Measurements from ENCODE around the gene IFRD1. TPM values are rescaled to one million over a fixed set of nuclear protein-coding genes. Genes with fewer than 3 reads are reported as not detected.
A peak's percentile ranks its signal among the peaks of the same experiment; 100 is the strongest.

IFRD1 gene, protein sequence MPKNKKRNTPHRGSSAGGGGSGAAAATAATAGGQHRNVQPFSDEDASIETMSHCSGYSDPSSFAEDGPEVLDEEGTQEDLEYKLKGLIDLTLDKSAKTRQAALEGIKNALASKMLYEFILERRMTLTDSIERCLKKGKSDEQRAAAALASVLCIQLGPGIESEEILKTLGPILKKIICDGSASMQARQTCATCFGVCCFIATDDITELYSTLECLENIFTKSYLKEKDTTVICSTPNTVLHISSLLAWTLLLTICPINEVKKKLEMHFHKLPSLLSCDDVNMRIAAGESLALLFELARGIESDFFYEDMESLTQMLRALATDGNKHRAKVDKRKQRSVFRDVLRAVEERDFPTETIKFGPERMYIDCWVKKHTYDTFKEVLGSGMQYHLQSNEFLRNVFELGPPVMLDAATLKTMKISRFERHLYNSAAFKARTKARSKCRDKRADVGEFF
- polyA plus RNA-seq (2013, experiment 1 of 2): 37.6 TPM
- 32.6 TPM for polyA plus RNA-seq (2013, experiment 2 of 2)

DNA sequence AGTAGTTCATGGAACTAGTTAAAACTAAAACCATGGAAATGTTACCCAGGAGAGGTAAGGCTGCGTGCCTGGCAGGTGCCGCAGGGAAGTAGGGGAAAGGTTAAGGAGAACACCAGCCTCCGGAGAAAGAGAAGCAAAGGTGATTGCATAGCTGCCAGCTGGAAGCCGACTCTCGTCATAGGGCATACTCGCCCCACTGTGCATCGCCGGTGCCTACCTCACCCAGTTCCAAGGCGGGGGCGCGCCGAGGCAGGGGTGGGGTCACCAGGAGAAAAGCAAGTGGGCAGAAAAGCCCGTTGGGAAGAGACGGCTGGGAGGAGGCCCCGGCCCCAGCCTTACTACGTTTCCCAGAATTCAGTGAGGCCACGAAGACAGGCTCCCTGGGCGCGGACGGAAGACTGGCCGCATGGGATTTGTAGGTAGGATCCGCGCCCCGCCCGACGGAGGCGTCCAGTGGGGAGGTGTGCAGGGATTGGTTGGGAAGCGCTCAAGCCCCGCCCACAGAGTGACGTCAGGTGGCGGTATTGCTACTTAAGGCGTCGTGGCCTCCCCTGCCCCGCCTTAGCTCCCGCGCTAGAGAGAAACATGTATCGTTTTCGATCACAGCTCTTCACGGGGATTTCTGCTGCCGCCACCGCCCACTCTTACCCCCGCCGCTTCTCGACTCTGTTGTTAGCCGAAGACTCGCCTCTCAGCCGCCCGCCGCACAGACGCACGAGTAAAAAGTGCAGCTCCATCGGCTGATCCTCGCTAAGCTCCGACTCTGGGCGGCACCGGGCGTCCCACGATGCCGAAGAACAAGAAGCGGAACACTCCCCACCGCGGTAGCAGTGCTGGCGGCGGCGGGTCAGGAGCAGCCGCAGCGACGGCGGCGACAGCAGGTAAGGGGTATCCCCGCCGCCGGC, at the start of gene IFRD1:
Gene IFRD1 (plus strand): TSS at position 559 of the 905 bp plus-strand sequence. CDS start 229 bp downstream, at position 788.
- H3K9ac ChIP-seq (ENCODE audit: low read depth, low read length): peak within 1 kb of the TSS; percentile 96
- no peaks in the 10 kb centered on the region; the same call in 1 of the 2 replicates for H3K36me3 ChIP-seq (ENCODE audit: insufficient read depth, low read length)
- H3K9me3 ChIP-seq (ENCODE audit: insufficient read depth, low read depth, low read length): no peaks in the 10 kb centered on the region
- peak within 1 kb of the TSS; percentile 91 for H3K27ac ChIP-seq (ENCODE audit: low read depth, low read length)
- H3K27me3 ChIP-seq (ENCODE audit: insufficient read depth, low read length): no peaks in the 10 kb centered on the region
- H3K4me3 ChIP-seq (ENCODE audit: low read length): peak within 1 kb of the TSS; percentile 88
- peaks cover 18% of the 10 kb centered on the region; the same call in 1 of the 2 replicates for H3K4me1 ChIP-seq (ENCODE audit: insufficient read depth, low read length)
- under 1% methylated on average over 73 of the region's 73 CpGs for WGBS

DNA sequence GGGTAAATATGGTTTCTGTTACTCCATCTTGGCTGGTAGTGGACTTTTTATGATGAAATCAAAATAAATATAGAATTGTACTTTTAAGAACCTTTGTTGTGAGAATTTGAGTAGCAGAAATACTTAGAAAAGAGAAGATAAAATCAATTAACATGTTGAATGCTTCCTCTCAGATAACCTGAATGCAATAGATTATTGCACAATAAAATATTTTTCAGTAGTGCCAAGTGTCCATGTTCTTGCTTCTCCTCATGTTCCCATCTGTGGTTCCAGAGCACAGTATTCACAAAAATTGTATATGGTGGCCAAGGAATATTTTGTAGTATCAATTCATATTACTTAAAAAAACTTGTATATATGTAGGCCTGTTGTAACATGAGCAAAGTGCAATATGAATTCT, 45.9 kb upstream of the IFRD1 start:
- H3K4me3 ChIP-seq (ENCODE audit: low read length): no peak overlapping the region
- no peak overlapping the region for H3K9ac ChIP-seq (ENCODE audit: low read depth, low read length)
- H3K36me3 ChIP-seq (ENCODE audit: insufficient read depth, low read length): no peaks in the 10 kb centered on the region
- no peaks in the 10 kb centered on the region for H3K4me1 ChIP-seq (ENCODE audit: insufficient read depth, low read length)
- no peaks in the 10 kb centered on the region for H3K27me3 ChIP-seq (ENCODE audit: insufficient read depth, low read length)
- H3K9me3 ChIP-seq (ENCODE audit: insufficient read depth, low read depth, low read length): no peaks in the 10 kb centered on the region
- H3K27ac ChIP-seq (ENCODE audit: low read depth, low read length): no peak overlapping the region

DNA sequence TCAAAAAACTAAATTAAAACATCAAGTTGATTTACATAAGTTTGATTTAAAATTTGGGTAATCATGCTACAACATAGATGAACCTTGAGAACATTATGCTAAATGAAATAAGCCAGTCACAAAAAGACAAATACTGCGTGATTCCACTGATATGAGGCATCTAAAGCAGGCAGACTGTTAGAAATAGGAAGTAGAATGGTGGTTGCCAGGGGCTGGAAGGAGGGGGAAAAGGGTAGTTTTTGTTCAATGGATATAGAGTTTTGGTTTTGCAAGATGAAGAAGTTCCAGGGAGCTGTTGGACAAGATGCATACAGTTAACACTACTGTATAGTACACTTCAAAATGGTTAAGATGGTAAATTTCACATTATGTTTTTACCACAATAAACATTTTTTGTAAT, 45.0 kb upstream of the IFRD1 start:
- H3K27ac ChIP-seq (ENCODE audit: low read depth, low read length): no peak overlapping the region
- WGBS: 100% methylated on average over 1 of the region's 1 CpG
- H3K4me1 ChIP-seq (ENCODE audit: insufficient read depth, low read length): no peaks in the 10 kb centered on the region
- no peak overlapping the region for H3K9ac ChIP-seq (ENCODE audit: low read depth, low read length)
- no peaks in the 10 kb centered on the region for H3K9me3 ChIP-seq (ENCODE audit: insufficient read depth, low read depth, low read length)
- no peak overlapping the region for H3K4me3 ChIP-seq (ENCODE audit: low read length)
- H3K27me3 ChIP-seq (ENCODE audit: insufficient read depth, low read length): no peaks in the 10 kb centered on the region
- no peaks in the 10 kb centered on the region for H3K36me3 ChIP-seq (ENCODE audit: insufficient read depth, low read length)

DNA sequence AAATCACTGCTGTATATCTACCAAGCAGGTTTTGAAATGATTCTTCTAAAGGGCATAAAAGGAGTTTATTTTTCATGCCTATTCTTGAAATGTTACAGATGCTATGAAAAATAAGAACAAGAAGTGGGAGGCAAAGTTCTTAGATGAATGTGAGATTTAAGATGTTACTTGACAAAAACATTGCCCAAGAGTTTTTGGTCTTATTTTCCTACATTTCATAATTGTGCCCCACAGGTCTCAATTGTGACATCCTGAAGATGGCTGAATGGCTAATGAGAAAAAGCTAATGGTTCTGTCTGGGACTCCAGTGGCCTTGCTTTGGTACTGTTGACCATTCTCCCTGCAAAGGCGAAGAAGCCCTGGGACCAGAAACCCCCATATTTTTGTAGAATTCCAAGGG, 43.0 kb upstream of the IFRD1 start:
- WGBS: 89% methylated on average over 1 of the region's 1 CpG
- H3K4me3 ChIP-seq (ENCODE audit: low read length): no peak overlapping the region

DNA sequence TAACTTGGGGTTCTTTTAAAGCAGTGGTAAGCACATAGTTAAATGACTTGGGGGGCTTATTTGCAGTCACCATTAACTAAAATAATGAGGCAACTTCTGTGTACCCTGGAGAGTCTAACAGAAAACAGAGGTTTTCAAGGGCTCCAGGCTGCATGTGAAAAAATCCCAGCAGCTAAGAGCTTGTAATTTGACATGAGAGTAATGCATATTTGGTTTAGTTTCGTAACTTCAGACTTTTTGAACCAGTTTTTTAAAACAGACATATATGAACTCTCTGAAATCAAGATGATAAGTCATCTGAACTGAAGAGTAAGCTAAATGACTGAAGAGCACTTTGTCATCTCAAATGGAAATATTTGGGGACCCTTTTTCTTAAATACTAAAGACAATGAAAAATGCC, 40.2 kb upstream of the IFRD1 start:
- no peak overlapping the region for H3K27ac ChIP-seq (ENCODE audit: low read depth, low read length)

More for the DNA sequence above, 43.0 kb upstream of the IFRD1 start:
- H3K36me3 ChIP-seq (ENCODE audit: insufficient read depth, low read length): no peaks in the 10 kb centered on the region
- H3K9me3 ChIP-seq (ENCODE audit: insufficient read depth, low read depth, low read length): no peaks in the 10 kb centered on the region
- H3K27ac ChIP-seq (ENCODE audit: low read depth, low read length): no peak overlapping the region
- no peaks in the 10 kb centered on the region for H3K27me3 ChIP-seq (ENCODE audit: insufficient read depth, low read length)
- H3K9ac ChIP-seq (ENCODE audit: low read depth, low read length): no peak overlapping the region
- no peaks in the 10 kb centered on the region for H3K4me1 ChIP-seq (ENCODE audit: insufficient read depth, low read length)

DNA sequence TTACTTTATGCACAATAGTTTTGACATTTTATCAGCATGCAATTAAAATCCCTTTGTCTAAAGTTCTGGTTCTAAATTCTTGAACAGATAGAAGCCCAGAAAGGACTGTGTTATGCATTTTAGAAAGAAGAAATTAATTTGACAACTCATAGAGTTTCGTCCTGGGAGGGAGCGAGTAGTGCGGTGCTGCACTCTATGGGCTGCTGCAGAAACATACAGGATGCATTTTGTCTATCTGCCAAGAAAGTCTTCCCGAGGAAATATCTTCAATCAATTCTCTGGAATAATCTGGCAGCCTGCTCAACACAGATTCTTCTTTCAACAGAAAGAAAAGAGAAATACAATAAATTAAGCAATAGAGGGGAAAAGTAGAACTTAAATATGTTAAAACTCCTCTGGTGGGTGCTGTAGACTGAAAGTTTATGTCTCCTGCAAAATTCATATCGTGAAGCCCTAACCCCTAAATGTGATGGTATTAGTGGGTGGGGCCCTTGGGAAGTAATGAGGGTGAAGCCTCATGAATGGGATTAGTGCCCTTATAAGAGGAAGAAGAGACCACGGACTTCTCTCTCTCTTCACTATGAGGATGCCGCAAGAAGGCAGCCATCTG, 39.0 kb upstream of the IFRD1 start:
- H3K27me3 ChIP-seq (ENCODE audit: insufficient read depth, low read length): no peaks in the 10 kb centered on the region
- H3K27ac ChIP-seq (ENCODE audit: low read depth, low read length): no peak overlapping the region
- 82% methylated on average over 7 of the region's 7 CpGs for WGBS
- H3K36me3 ChIP-seq (ENCODE audit: insufficient read depth, low read length): no peaks in the 10 kb centered on the region
- H3K9ac ChIP-seq (ENCODE audit: low read depth, low read length): no peak overlapping the region
- H3K9me3 ChIP-seq (ENCODE audit: insufficient read depth, low read depth, low read length): no peaks in the 10 kb centered on the region
- H3K4me3 ChIP-seq (ENCODE audit: low read length): no peak overlapping the region
- no peaks in the 10 kb centered on the region for H3K4me1 ChIP-seq (ENCODE audit: insufficient read depth, low read length)

More for the DNA sequence above, 40.2 kb upstream of the IFRD1 start:
- Histone ChIP-seq H3K4me1 (ENCODE audit: insufficient read depth, low read length) (no peaks in the 10 kb centered on the region), H3K36me3 (ENCODE audit: insufficient read depth, low read length) (no peaks in the 10 kb centered on the region), H3K4me3 (ENCODE audit: low read length) (no peak overlapping the region), H3K9me3 (ENCODE audit: insufficient read depth, low read depth, low read length) (no peaks in the 10 kb centered on the region), H3K9ac (ENCODE audit: low read depth, low read length) (no peak overlapping the region), H3K27me3 (ENCODE audit: insufficient read depth, low read length) (no peaks in the 10 kb centered on the region)
- 100% methylated on average over 1 of the region's 1 CpG for WGBS

DNA sequence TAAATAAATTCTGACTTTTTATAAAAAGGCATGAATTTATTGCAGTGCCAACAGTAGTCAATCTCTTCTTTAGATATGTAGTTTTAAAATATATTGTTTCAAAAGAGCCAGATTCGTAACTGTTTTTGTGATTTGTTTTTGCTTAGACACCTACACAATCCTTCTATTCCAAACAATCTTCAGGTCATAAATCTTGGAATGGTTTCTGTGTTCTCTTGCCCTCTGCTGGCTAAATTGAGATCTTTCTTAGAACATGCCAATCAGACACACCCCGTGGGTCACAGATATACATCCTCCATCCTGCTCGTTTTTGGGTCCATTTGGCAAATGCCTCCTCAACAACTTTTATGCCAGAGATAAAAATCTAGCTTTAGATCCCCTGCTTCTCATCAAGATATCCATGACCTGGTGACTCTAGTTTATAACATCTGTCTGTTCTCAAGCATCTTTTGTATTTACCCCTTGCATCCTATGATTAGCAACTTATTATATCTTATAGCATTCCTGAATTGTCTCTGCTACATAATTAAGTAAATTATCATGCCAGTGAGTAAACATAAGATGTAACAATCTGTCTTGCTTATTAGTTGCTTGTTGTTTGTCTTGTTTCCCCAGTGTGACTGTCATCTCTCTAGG, 35.3 kb upstream of the IFRD1 start:
- H3K9ac ChIP-seq (ENCODE audit: low read depth, low read length): no peak overlapping the region
- no peaks in the 10 kb centered on the region for H3K27me3 ChIP-seq (ENCODE audit: insufficient read depth, low read length)
- H3K36me3 ChIP-seq (ENCODE audit: insufficient read depth, low read length): no peaks in the 10 kb centered on the region
- no peak overlapping the region for H3K27ac ChIP-seq (ENCODE audit: low read depth, low read length)
- no peak overlapping the region for H3K4me3 ChIP-seq (ENCODE audit: low read length)
- no peaks in the 10 kb centered on the region for H3K4me1 ChIP-seq (ENCODE audit: insufficient read depth, low read length)
- H3K9me3 ChIP-seq (ENCODE audit: insufficient read depth, low read depth, low read length): no peaks in the 10 kb centered on the region; the same call in 1 of the 2 replicates
- whole genome bisulfite sequencing: 40% methylated on average over 2 of the region's 3 CpGs

DNA sequence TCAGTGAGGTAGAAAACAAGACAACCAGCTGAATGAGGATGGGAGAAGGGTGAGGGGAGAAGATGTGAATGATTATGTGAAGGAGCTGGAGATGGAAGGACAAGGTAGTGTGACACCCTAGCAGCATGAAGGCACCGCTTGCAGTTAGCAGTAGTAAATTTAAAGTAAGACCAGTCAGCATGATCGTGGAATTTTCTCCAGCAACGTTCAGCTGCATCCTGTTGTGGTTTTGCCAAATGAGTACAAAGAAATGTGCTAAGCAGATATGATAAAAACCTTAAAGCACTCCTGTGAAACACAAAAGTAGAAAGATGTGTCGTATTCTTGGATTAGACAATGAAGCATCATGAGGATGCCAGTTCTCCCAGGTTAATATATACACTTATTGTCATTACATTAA, 34.1 kb upstream of the IFRD1 start:
- Histone ChIP-seq H3K9ac (ENCODE audit: low read depth, low read length) (no peak overlapping the region), H3K27ac (ENCODE audit: low read depth, low read length) (no peak overlapping the region), H3K4me3 (ENCODE audit: low read length) (no peak overlapping the region), H3K27me3 (ENCODE audit: insufficient read depth, low read length) (no peaks in the 10 kb centered on the region), H3K4me1 (ENCODE audit: insufficient read depth, low read length) (peaks cover 5% of the 10 kb centered on the region; the same call in 1 of the 2 replicates), H3K36me3 (ENCODE audit: insufficient read depth, low read length) (no peaks in the 10 kb centered on the region), H3K9me3 (ENCODE audit: insufficient read depth, low read depth, low read length) (no peaks in the 10 kb centered on the region; the same call in 1 of the 2 replicates)
- WGBS: 91% methylated on average over 3 of the region's 4 CpGs

DNA sequence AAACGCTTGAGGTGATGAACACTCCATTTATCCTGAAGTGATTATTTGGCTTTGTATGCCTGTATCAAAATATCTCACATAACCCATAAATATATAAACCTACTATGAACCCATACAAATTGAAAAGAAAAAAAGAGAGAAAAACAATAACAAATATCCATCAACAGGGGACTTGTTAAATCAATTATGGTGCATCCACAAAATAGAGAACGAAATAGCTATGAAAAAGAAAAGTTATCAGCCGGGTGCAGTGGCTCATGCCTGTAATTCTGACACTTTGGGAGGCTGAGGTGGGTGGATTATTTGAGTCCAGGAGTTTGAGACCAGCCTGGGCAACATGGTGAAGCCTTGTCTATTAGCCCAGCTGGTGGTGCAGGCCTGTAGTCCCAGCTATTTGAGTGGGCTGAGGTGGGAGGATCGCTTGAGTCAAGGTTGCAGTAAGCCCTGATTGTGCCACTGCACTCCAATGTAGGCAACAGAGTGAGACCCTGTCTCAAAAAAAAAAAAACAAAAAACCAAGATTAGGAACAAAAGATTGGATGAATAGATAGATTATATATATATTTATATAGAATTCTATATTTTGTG, 30.6 kb upstream of the IFRD1 start:
- H3K4me3 ChIP-seq (ENCODE audit: low read length): no peak overlapping the region
- H3K27me3 ChIP-seq (ENCODE audit: insufficient read depth, low read length): no peaks in the 10 kb centered on the region
- H3K27ac ChIP-seq (ENCODE audit: low read depth, low read length): no peak overlapping the region
- no peak overlapping the region for H3K9ac ChIP-seq (ENCODE audit: low read depth, low read length)
- 86% methylated on average over 3 of the region's 4 CpGs for WGBS
- H3K36me3 ChIP-seq (ENCODE audit: insufficient read depth, low read length): no peaks in the 10 kb centered on the region
- H3K9me3 ChIP-seq (ENCODE audit: insufficient read depth, low read depth, low read length): no peaks in the 10 kb centered on the region; the same call in 1 of the 2 replicates
- H3K4me1 ChIP-seq (ENCODE audit: insufficient read depth, low read length): peaks cover 32% of the 10 kb centered on the region

DNA sequence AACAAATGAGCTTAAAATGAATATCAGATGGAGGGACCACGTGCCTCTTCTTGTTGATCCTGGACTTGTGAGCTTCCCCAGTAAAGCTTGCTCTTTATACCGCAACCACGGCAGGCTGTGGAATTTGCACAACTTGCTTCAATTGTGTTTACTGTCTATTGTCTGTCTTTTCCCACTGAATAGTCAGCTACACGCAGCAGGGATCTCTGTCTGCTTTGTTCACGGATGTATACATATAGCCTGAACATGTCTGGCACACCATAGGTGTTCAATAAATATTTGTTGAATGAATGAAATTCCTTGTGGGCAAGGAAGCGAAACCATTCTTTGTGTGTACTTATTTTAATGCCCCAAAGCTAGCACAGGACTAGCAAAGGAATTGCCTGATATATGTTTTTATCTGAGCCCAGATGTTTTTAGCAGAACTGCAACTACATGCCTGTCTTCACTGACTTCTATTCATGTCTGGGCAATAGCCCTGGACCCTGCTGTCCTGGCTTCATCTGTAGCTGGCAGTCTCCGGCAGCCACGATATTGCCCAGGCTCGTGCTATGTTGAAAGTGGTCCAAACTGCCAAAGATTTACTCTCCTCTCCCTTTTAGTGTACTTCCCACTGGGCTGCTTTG, 29.9 kb upstream of the IFRD1 start:
- H3K9ac ChIP-seq (ENCODE audit: low read depth, low read length): no peak overlapping the region
- H3K36me3 ChIP-seq (ENCODE audit: insufficient read depth, low read length): no peaks in the 10 kb centered on the region
- 86% methylated on average over 9 of the region's 9 CpGs for WGBS

More for the DNA sequence above, 29.9 kb upstream of the IFRD1 start:
- no peak overlapping the region for H3K27ac ChIP-seq (ENCODE audit: low read depth, low read length)
- H3K9me3 ChIP-seq (ENCODE audit: insufficient read depth, low read depth, low read length): no peaks in the 10 kb centered on the region; the same call in 1 of the 2 replicates
- H3K4me3 ChIP-seq (ENCODE audit: low read length): no peak overlapping the region
- H3K4me1 ChIP-seq (ENCODE audit: insufficient read depth, low read length): peaks cover 32% of the 10 kb centered on the region
- H3K27me3 ChIP-seq (ENCODE audit: insufficient read depth, low read length): no peaks in the 10 kb centered on the region

Measured in HUES64 (cell line).